IMR-90 (cell line): Measurements from ENCODE around the gene LDLRAD4.

ENCODE experiments used
- RAD21 ChIP-seq: IDR thresholded peaks from 2 replicates; pipeline ENCODE4 v1.6.1; 2012; ENCODE audit warnings: low read length, improper control_type of control experiment
- RFX5 ChIP-seq: IDR thresholded peaks from 2 replicates; pipeline ENCODE4 v1.8.0; 2012; ENCODE audit warnings: low read depth, mild to moderate bottlenecking, low read length, moderate library complexity
- TF ChIP-seq, protein P1 (sequence below): conservative IDR thresholded peaks from 2 replicates; pipeline ENCODE4 v1.5.1; 2012; ENCODE audit warnings: mild to moderate bottlenecking, low read depth, low read length, improper control_type of control experiment

DNA sequence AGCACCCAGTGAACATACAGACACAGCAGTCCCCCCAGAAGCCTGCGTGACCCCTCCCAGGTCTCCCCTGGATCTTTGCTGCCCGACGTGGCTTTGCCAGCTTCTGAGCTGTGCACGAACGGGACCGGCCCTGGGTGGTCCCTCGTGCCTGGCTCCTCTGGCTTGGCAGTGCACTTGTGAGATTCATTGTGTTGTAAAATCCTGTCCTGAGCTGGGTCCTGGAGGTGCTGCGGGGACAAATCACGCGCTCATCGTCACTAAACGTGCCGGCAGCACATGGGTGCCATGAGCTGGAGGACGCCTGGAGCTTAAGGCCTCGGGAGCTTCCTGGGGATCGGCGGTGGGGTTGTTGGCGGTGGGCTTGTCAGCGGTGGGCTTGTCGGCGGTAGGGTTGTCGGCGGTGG is 402.9 kb downstream of the LDLRAD4 start:
- no peak for TF ChIP-seq RAD21
- TF ChIP-seq, protein P1, sequence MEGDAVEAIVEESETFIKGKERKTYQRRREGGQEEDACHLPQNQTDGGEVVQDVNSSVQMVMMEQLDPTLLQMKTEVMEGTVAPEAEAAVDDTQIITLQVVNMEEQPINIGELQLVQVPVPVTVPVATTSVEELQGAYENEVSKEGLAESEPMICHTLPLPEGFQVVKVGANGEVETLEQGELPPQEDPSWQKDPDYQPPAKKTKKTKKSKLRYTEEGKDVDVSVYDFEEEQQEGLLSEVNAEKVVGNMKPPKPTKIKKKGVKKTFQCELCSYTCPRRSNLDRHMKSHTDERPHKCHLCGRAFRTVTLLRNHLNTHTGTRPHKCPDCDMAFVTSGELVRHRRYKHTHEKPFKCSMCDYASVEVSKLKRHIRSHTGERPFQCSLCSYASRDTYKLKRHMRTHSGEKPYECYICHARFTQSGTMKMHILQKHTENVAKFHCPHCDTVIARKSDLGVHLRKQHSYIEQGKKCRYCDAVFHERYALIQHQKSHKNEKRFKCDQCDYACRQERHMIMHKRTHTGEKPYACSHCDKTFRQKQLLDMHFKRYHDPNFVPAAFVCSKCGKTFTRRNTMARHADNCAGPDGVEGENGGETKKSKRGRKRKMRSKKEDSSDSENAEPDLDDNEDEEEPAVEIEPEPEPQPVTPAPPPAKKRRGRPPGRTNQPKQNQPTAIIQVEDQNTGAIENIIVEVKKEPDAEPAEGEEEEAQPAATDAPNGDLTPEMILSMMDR = no peak
- TF ChIP-seq RFX5 = no peak
